Stimulated activated CD8-positive, alpha-beta memory T cell treated with anti-CD3 and anti-CD28 coated beads, Interleukin-15, amount 100 ng/mL, for 1 hour (primary cell): Measurements from ENCODE around the gene NPBWR2.

Source experiments
- DNase-seq: peaks from one replicate; pipeline ENCODE4 v3.0.0-alpha.2; 2020; ENCODE audit warnings: low read depth

The NPBWR2 gene

GRCh38 chr20:64071341-64072332 lies 35.7 kb downstream of the NPBWR2 start:
- no peak for DNase-seq

- no peak for DNase-seq
Observed at GRCh38 chr20:64070244-64070993, 36.9 kb downstream of the NPBWR2 start.

GRCh38 chr20:64069614-64070243 lies 37.6 kb downstream of the NPBWR2 start:
- DNase-seq: no peak

GRCh38 chr20:64069209-64069613 lies 38.2 kb downstream of the NPBWR2 start:
- DNase-seq: no peak

GRCh38 chr20:64068386-64069208 lies 38.8 kb downstream of the NPBWR2 start:
- no peak for DNase-seq

GRCh38 chr20:64067733-64068307 lies 39.5 kb downstream of the NPBWR2 start:
- DNase-seq: no peak

- DNase-seq: no peak
Observed at GRCh38 chr20:64067005-64067632, 40.2 kb downstream of the NPBWR2 start.

- DNase-seq: no peak
Observed at GRCh38 chr20:64065974-64066343, 41.4 kb downstream of the NPBWR2 start.

- no peak for DNase-seq
Observed at GRCh38 chr20:64065062-64065973, 42.0 kb downstream of the NPBWR2 start.

- no peak for DNase-seq
Observed at GRCh38 chr20:64064145-64064698, 43.1 kb downstream of the NPBWR2 start.

- DNase-seq: no peak
Observed at GRCh38 chr20:64063389-64064144, 43.8 kb downstream of the NPBWR2 start.

- DNase-seq: peak; percentile 87
Observed at GRCh38 chr20:64062596-64063388, 44.6 kb downstream of the NPBWR2 start, which contains the start of gene TCEA2. Gene TCEA2 (plus strand): TSS chr20:64063198. CDS start chr20:64063313, 115 bp downstream.

GRCh38 chr20:64062276-64062595 lies 45.1 kb downstream of the NPBWR2 start:
- DNase-seq: no peak

- no peak for DNase-seq
Observed at GRCh38 chr20:64058536-64058935, 48.8 kb downstream of the NPBWR2 start.

GRCh38 chr20:64057628-64058498 lies 49.5 kb downstream of the NPBWR2 start:
- DNase-seq: peak; percentile 69

GRCh38 chr20:64056889-64057627 lies 50.3 kb downstream of the NPBWR2 start:
- no peak for DNase-seq
